ENCODE results near the gene ARHGAP22. TPM values are rescaled to one million over a fixed set of nuclear protein-coding genes. Genes with fewer than 3 reads are reported as not detected.

Gene ARHGAP22
- total RNA-seq, 1 donor: 22.9 TPM

- DNase-seq (ENCODE audit: low read depth): no peak
- TF ChIP-seq CTCF (IDR thresholded peaks at IDR 0.05; ENCODE audit: insufficient read depth, low read depth, low read length): no peak
Observed at GRCh38 chr10:48456808-48457761, 147.8 kb downstream of the ARHGAP22 start.

DNA sequence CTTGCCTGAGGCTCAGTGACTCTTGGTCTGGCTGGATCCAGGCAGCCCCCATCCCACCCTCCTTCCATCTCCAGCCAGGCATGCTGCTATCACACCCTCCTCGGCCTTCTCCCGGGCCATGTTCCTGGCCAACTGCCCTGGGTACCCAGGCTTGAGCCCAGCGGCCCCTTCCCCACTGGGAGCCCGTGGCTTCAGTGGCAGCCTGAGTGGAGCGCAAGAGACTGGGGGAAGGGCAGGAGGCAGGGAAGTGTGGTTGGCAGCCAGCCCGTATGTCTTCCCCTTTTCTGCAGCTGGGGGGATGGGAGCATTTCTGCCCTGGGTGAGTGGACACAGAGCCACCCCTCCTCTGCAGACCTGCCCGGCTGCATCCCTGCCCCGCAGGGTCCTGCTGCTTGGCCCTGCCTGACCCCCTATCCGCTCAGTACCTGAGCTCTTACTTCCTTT is 148.5 kb downstream of the ARHGAP22 start:
- peak; percentile 34 for DNase-seq (ENCODE audit: low read depth)
- no peak for TF ChIP-seq CTCF (IDR thresholded peaks at IDR 0.05; ENCODE audit: insufficient read depth, low read depth, low read length)
- no peak overlapping the region for H3K4me3 ChIP-seq (ENCODE audit: low read depth, low read length)

More at GRCh38 chr10:48456808-48457761, 147.8 kb downstream of the ARHGAP22 start:
- H3K4me3 ChIP-seq (ENCODE audit: low read depth, low read length): no peak overlapping the region

DNA sequence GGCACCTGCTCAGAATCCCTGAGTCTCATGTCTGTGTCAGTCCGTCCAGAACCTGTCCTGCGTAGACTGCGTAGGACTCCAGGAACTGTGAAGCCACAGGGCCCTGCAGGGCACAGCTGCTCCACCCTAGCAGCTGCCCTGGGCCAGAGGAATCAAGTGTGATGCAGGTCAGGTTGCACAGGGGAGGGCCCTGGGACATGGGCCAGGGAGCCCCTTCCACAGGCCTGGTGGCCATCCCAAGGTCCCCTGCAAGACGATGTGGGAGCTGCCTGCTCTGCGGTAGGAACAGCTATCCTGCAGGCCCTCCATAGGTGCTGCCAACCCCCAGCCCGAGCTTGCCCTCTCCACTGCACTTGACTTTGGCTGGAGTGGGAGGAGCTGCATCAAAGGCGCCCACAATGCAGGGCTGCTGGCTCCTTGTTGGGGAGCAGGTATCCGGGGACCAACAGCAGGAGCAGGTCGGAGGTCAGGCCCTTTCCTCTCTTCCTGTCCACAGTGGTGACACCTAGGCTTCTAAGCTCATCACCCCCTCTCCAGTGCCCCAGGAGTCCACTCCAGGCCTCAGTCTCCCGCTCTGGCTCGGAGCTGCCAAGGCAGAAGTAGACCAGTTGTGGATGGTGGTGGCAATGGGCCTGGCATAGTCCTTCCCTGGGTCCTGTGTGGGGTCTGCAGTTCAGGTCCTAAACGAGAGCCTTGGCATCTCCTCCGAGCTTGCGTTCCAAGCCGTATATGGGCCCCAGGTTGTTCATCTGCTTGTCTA is 149.3 kb downstream of the ARHGAP22 start:
- no peak for TF ChIP-seq CTCF (IDR thresholded peaks at IDR 0.05; ENCODE audit: insufficient read depth, low read depth, low read length)
- no peak for DNase-seq (ENCODE audit: low read depth)

GRCh38 chr10:48455055-48455391 is 149.8 kb downstream of the ARHGAP22 start:
- TF ChIP-seq CTCF (IDR thresholded peaks at IDR 0.05; ENCODE audit: insufficient read depth, low read depth, low read length): no peak
- H3K4me3 ChIP-seq (ENCODE audit: low read depth, low read length): no peak overlapping the region
- no peak for DNase-seq (ENCODE audit: low read depth)

More for the DNA sequence above, 149.3 kb downstream of the ARHGAP22 start:
- H3K4me3 ChIP-seq (ENCODE audit: low read depth, low read length): no peak overlapping the region

GRCh38 chr10:48454302-48455054 is 150.4 kb downstream of the ARHGAP22 start:
- no peak for TF ChIP-seq CTCF (IDR thresholded peaks at IDR 0.05; ENCODE audit: insufficient read depth, low read depth, low read length)
- H3K4me3 ChIP-seq (ENCODE audit: low read depth, low read length): no peak overlapping the region

More at GRCh38 chr10:48454302-48455054, 150.4 kb downstream of the ARHGAP22 start:
- no peak for DNase-seq (ENCODE audit: low read depth)
